SK-N-SH (cell line): ENCODE results near the gene ANKRD9.

Experiments
- GABPA ChIP-seq: IDR thresholded peaks from 2 replicates; pipeline ENCODE4 v1.4.0; 2012; ENCODE audit warnings: low read depth, mild to moderate bottlenecking
- NRF1 ChIP-seq: IDR thresholded peaks from 2 replicates; pipeline ENCODE4 v1.6.1; 2012; ENCODE audit warnings: low read depth, mild to moderate bottlenecking, low read length
- POLR2AphosphoS5 ChIP-seq: IDR thresholded peaks from 2 replicates; pipeline ENCODE4 v1.6.1; 2012; ENCODE audit warnings: low read depth, low read length
- SIN3A ChIP-seq: IDR thresholded peaks from 2 replicates; pipeline ENCODE4 v1.6.1; 2012; ENCODE audit warnings: low read depth, mild to moderate bottlenecking, low read length, moderate library complexity, borderline replicate concordance
- TF ChIP-seq, protein P1 (sequence below): fragments of 200-600 bp; sonication (generic); IDR thresholded peaks from 2 replicates; pipeline ENCODE4 v1.6.1; 2017; ENCODE audit warnings: antibody characterized with exemption, mild to moderate bottlenecking, moderate library complexity
- TF ChIP-seq, protein P2 (sequence below): fragments of 150-350 bp; IDR thresholded peaks from 2 replicates; pipeline ENCODE4 v1.6.1; 2017; ENCODE audit warnings: antibody characterized with exemption, low read length, low read depth, borderline replicate concordance

DNA sequence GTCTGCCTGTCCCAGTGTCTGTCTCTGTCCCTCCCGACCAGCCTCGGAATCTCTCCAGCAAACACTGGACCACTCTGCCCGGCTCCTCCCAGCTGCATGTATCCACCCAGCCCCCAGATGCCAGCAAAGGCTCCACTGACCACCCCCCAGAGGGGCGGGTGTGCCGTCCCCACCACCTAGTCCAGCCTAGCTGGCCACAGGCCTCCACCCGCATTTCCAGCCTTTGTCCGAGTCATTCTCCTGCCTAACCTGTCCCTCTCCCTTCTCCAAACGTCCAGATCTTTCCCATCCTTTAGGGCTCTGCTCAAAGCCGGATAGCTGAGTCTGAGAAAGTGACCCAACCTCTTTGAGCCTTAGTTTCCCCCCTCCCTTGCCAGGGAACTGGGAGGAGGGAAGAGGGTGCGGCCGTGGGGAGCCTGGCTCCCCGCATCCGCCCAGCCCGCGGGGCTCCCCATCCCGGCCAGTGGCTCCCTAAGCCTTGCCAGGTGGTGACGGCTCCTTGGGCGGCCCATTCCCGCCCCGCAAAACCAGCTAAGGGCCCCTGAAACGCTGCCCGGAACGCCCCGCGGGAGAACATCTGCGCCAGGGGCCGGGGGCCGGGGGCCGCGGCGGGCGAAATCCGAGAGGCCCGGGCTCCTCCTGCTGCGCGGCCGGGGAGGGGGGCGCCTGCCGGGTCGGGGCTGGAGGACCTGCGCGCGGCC lies 34.6 kb upstream of the ANKRD9 start:
- TF ChIP-seq, protein P1, sequence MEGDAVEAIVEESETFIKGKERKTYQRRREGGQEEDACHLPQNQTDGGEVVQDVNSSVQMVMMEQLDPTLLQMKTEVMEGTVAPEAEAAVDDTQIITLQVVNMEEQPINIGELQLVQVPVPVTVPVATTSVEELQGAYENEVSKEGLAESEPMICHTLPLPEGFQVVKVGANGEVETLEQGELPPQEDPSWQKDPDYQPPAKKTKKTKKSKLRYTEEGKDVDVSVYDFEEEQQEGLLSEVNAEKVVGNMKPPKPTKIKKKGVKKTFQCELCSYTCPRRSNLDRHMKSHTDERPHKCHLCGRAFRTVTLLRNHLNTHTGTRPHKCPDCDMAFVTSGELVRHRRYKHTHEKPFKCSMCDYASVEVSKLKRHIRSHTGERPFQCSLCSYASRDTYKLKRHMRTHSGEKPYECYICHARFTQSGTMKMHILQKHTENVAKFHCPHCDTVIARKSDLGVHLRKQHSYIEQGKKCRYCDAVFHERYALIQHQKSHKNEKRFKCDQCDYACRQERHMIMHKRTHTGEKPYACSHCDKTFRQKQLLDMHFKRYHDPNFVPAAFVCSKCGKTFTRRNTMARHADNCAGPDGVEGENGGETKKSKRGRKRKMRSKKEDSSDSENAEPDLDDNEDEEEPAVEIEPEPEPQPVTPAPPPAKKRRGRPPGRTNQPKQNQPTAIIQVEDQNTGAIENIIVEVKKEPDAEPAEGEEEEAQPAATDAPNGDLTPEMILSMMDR = no peak
- TF ChIP-seq NRF1 (no peak), POLR2AphosphoS5 (no peak), GABPA (no peak), SIN3A (no peak)
- TF ChIP-seq, protein P2, sequence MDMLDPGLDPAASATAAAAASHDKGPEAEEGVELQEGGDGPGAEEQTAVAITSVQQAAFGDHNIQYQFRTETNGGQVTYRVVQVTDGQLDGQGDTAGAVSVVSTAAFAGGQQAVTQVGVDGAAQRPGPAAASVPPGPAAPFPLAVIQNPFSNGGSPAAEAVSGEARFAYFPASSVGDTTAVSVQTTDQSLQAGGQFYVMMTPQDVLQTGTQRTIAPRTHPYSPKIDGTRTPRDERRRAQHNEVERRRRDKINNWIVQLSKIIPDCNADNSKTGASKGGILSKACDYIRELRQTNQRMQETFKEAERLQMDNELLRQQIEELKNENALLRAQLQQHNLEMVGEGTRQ = no peak
